ENCODE results near the gene PTPN18.

DNA sequence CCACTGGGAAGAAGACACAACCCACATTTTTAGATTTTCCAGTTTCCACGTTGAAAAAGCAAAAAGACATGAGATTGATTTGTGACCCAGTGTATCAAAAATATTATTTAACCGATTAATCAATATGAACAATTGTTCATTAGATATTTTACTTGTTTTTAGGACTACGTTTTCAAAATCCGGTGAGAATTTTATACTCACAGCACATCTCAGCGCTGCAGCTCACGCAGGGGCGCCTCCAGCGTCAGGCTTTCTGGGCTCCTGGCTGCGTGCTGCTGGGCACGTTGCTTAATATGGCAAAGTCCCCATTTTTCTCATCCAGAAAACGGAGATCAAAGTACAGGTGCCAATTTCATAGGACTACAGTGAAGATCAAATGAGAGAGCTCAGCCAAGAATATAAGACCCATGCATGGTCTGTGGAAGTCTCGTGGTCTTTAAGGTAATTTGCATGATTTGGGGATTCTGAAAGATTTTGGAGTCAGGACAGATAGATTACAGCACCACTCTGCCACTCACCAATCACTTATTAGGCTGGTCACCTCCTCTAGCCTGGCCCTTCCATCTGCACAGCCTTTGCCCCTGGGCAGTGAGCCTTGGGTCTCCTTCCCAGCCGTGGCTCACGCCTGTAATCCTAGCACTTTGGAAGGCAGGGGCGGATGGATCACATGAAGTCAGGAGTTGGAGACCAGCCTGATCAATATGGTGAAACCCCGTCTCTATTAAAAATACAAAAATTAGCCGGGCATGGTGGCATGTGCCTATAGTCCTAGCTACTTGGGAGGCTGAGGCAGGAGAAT is 36.2 kb downstream of the PTPN18 start:
- TF ChIP-seq, protein P1, sequence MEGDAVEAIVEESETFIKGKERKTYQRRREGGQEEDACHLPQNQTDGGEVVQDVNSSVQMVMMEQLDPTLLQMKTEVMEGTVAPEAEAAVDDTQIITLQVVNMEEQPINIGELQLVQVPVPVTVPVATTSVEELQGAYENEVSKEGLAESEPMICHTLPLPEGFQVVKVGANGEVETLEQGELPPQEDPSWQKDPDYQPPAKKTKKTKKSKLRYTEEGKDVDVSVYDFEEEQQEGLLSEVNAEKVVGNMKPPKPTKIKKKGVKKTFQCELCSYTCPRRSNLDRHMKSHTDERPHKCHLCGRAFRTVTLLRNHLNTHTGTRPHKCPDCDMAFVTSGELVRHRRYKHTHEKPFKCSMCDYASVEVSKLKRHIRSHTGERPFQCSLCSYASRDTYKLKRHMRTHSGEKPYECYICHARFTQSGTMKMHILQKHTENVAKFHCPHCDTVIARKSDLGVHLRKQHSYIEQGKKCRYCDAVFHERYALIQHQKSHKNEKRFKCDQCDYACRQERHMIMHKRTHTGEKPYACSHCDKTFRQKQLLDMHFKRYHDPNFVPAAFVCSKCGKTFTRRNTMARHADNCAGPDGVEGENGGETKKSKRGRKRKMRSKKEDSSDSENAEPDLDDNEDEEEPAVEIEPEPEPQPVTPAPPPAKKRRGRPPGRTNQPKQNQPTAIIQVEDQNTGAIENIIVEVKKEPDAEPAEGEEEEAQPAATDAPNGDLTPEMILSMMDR (IDR thresholded peaks at IDR 0.05) = peak; percentile 5; the same call in 1 of the 3 replicates
- no peak for TF ChIP-seq ZFP36 (IDR thresholded peaks at IDR 0.05; ENCODE audit: borderline replicate concordance, partially characterized antibody)
- TF ChIP-seq RAD21 (conservative IDR thresholded peaks at IDR 0.05 in 1 of 2, IDR thresholded peaks at IDR 0.05 in 1 of 2) = no peak; a peak in 1 of 5 replicates
- TF ChIP-seq POLR2A (IDR thresholded peaks at IDR 0.05; ENCODE audit: low read length) = no peak
- no peak for TF ChIP-seq EP300 (IDR thresholded peaks at IDR 0.05)
- TF ChIP-seq, protein P2, sequence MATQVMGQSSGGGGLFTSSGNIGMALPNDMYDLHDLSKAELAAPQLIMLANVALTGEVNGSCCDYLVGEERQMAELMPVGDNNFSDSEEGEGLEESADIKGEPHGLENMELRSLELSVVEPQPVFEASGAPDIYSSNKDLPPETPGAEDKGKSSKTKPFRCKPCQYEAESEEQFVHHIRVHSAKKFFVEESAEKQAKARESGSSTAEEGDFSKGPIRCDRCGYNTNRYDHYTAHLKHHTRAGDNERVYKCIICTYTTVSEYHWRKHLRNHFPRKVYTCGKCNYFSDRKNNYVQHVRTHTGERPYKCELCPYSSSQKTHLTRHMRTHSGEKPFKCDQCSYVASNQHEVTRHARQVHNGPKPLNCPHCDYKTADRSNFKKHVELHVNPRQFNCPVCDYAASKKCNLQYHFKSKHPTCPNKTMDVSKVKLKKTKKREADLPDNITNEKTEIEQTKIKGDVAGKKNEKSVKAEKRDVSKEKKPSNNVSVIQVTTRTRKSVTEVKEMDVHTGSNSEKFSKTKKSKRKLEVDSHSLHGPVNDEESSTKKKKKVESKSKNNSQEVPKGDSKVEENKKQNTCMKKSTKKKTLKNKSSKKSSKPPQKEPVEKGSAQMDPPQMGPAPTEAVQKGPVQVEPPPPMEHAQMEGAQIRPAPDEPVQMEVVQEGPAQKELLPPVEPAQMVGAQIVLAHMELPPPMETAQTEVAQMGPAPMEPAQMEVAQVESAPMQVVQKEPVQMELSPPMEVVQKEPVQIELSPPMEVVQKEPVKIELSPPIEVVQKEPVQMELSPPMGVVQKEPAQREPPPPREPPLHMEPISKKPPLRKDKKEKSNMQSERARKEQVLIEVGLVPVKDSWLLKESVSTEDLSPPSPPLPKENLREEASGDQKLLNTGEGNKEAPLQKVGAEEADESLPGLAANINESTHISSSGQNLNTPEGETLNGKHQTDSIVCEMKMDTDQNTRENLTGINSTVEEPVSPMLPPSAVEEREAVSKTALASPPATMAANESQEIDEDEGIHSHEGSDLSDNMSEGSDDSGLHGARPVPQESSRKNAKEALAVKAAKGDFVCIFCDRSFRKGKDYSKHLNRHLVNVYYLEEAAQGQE (IDR thresholded peaks at IDR 0.05) = no peak
- TF ChIP-seq, protein P3, sequence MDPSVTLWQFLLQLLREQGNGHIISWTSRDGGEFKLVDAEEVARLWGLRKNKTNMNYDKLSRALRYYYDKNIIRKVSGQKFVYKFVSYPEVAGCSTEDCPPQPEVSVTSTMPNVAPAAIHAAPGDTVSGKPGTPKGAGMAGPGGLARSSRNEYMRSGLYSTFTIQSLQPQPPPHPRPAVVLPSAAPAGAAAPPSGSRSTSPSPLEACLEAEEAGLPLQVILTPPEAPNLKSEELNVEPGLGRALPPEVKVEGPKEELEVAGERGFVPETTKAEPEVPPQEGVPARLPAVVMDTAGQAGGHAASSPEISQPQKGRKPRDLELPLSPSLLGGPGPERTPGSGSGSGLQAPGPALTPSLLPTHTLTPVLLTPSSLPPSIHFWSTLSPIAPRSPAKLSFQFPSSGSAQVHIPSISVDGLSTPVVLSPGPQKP (IDR thresholded peaks at IDR 0.05; ENCODE audit: low read depth, low read length) = no peak
- TF ChIP-seq, protein P4, sequence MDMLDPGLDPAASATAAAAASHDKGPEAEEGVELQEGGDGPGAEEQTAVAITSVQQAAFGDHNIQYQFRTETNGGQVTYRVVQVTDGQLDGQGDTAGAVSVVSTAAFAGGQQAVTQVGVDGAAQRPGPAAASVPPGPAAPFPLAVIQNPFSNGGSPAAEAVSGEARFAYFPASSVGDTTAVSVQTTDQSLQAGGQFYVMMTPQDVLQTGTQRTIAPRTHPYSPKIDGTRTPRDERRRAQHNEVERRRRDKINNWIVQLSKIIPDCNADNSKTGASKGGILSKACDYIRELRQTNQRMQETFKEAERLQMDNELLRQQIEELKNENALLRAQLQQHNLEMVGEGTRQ (IDR thresholded peaks at IDR 0.05) = no peak
- no peak for TF ChIP-seq NFE2L2 (conservative IDR thresholded peaks at IDR 0.05; ENCODE audit: low read length)

Measured in A549 (cell line).